PC-3 (cell line): ENCODE data around the gene VASP. TPM values are rescaled to one million over a fixed set of nuclear protein-coding genes. Genes with fewer than 3 reads are reported as not detected.

Experiments
- ATAC-seq: fragments of 200-7000 bp; cut with Tn5 transposase; 2 replicates; pipeline ENCODE4 v1.9.1; 2020; ENCODE audit warnings: mild to moderate bottlenecking, moderate library complexity
- BruUV-seq: library from RNA; stranded (reverse); fragments of 400-500 nt; replicated peaks from 2 replicates; lab custom pipeline; 2021; lab: Mats Ljungman, UMichigan
- CTCF ChIA-PET: fragments of 300-600 bp; sonication (Branson Sonifier 250); formaldehyde crosslinking; loops from one replicate; lab custom pipeline; 2022; ENCODE audit warnings: antibody characterized with exemption; lab: Charles Lee
- POLR2A ChIA-PET: fragments of 300-600 bp; sonication (Branson Sonifier 250); formaldehyde crosslinking; loops from one replicate; lab custom pipeline; 2022; ENCODE audit warnings: antibody characterized with exemption; ENCODE audit not compliant: unreplicated experiment; lab: Charles Lee
- DNase-seq: peaks from one replicate; pipeline ENCODE4 v3.0.0-alpha.2; 2015
- H2AFZ ChIP-seq: fragments of 300-600 bp; sonication (generic); 2 replicates; pipeline ENCODE4 v1.6.0; 2016; ENCODE audit warnings: antibody characterized with exemption, low read length
- H3F3A ChIP-seq: fragments of 300-600 bp; sonication (generic); one replicate; pipeline ENCODE4 v1.6.0; 2017; ENCODE audit warnings: antibody characterized with exemption, low read length, control low read depth, mild to moderate bottlenecking; ENCODE audit not compliant: unreplicated experiment
- H3K27ac ChIP-seq: fragments of 300-600 bp; sonication (generic); 2 replicates; pipeline ENCODE4 v1.5.1; 2016; ENCODE audit warnings: mild to moderate bottlenecking, low read length
- H3K27me3 ChIP-seq: fragments of 300-600 bp; sonication (generic); 2 replicates; pipeline ENCODE4 v1.6.1; 2016; ENCODE audit warnings: low read length, mixed read lengths
- H3K36me3 ChIP-seq: fragments of 300-600 bp; sonication (generic); 2 replicates; pipeline ENCODE4 v1.6.1; 2016; ENCODE audit warnings: low read depth, mixed run types, low read length, mixed read lengths
- H3K4me1 ChIP-seq: fragments of 300-600 bp; sonication (generic); 2 replicates; pipeline ENCODE4 v1.5.1; 2016; ENCODE audit warnings: low read length; ENCODE audit not compliant: insufficient read depth
- H3K4me2 ChIP-seq: fragments of 300-600 bp; sonication (generic); 2 replicates; pipeline ENCODE4 v1.6.0; 2016; ENCODE audit warnings: low read length
- H3K4me3 ChIP-seq: fragments of 300-600 bp; sonication (generic); 2 replicates; pipeline ENCODE4 v1.5.1; 2016; ENCODE audit warnings: mild to moderate bottlenecking, low read length, mixed read lengths
- H3K79me2 ChIP-seq: fragments of 300-600 bp; sonication (generic); 2 replicates; pipeline ENCODE4 v1.6.1; 2017; ENCODE audit warnings: low read length, mixed read lengths
- H3K9ac ChIP-seq: fragments of 300-600 bp; sonication (generic); 2 replicates; pipeline ENCODE4 v1.6.0; 2016; ENCODE audit warnings: mild to moderate bottlenecking, low read length
- H3K9me2 ChIP-seq: fragments of 300-600 bp; sonication (generic); replicated peaks from 2 replicates; pipeline ENCODE4 v1.6.1; 2016; ENCODE audit warnings: mixed run types, low read length, mixed read lengths
- H3K9me3 ChIP-seq: fragments of 300-600 bp; sonication (generic); 2 replicates; pipeline ENCODE4 v1.6.1; 2016; ENCODE audit warnings: low read length, mixed read lengths
- H4K20me1 ChIP-seq: fragments of 300-600 bp; sonication (generic); 2 replicates; pipeline ENCODE4 v1.6.1; 2016; ENCODE audit warnings: low read length, mixed read lengths
- CTCF ChIP-seq: fragments of 300-600 bp; sonication (generic); conservative IDR thresholded peaks from 2 replicates; pipeline ENCODE4 v1.5.1; 2017; ENCODE audit warnings: antibody characterized with exemption, low read depth, mild to moderate bottlenecking, low read length
- EZH2 ChIP-seq: fragments of 300-600 bp; sonication (generic); IDR thresholded peaks from one replicate; pipeline ENCODE4 v1.6.1; 2017; ENCODE audit warnings: antibody characterized with exemption, mild to moderate bottlenecking, low read length; ENCODE audit not compliant: unreplicated experiment
- EZH2phosphoT487 ChIP-seq: fragments of 300-600 bp; sonication (generic); IDR thresholded peaks from 2 replicates; pipeline ENCODE4 v1.6.1; 2018; ENCODE audit warnings: mild to moderate bottlenecking, antibody characterized with exemption, low read length, borderline replicate concordance
- intact Hi-C: fragments of 100-400 bp; cut with micrococcal nuclease; formaldehyde crosslinking; loops from 2 replicates; pipeline ENCODE4 v1.9.0; 2023
- total RNA-seq: library from RNA; depleted of rRNA; stranded (reverse); fragments of >200 nt; gene quantifications from 2 replicates; pipeline ENCODE4 v1.2.3, GENCODE V29; 2014

Gene VASP
- total RNA-seq, 1 experiment from 2014 or later, result 120 TPM

- peak overlapping the region; percentile 75 for H3K4me3 ChIP-seq
- intact Hi-C loops, result loop anchor here (10.0 kb wide), 1 partner anchor 148 kb away; no protein-coding TSS in a partner anchor
- H3K27me3 ChIP-seq, result no peaks in the 10 kb centered on the region
- peak overlapping the region; percentile 92 for H3K4me2 ChIP-seq
- no peaks in the 10 kb centered on the region for H3K79me2 ChIP-seq
- H3F3A ChIP-seq, result no peaks in the 10 kb centered on the region
- no peaks in the 10 kb centered on the region for H3K36me3 ChIP-seq
- peak overlapping the region; percentile 72 for H2AFZ ChIP-seq
- ATAC-seq (peak; percentile 8; the same call in 1 of the 2 replicates), DNase-seq (peak; percentile 18)
- H3K4me1 ChIP-seq, result peaks cover 7% of the 10 kb centered on the region; the same call in 1 of the 2 replicates
- no peak overlapping the region; the same call in 1 of the 2 replicates for H3K9ac ChIP-seq
- H3K27ac ChIP-seq, result no peak overlapping the region
- H3K9me3 ChIP-seq, result no peaks in the 10 kb centered on the region
- CTCF ChIA-PET, result no interaction called here
- TF ChIP-seq EZH2, result no peak
- no peak for TF ChIP-seq EZH2phosphoT487
- TF ChIP-seq CTCF, result no peak
- POLR2A ChIA-PET, result no interaction called here
- no peaks in the 10 kb centered on the region for H3K9me2 ChIP-seq
- H4K20me1 ChIP-seq, result no peaks in the 10 kb centered on the region
- no TSS peak for BruUV-seq
Observed at GRCh38 chr19:45496349-45496953, 10.8 kb upstream of the VASP start.

GRCh38 chr19:45497791-45498190 lies 9.5 kb upstream of the VASP start:
- no peak overlapping the region for H2AFZ ChIP-seq
- ATAC-seq (no peak), DNase-seq (no peak)
- H3K9me3 ChIP-seq, result no peaks in the 10 kb centered on the region
- peak overlapping the region; percentile 42; the same call in 1 of the 2 replicates for H3K4me3 ChIP-seq
- intact Hi-C loops, result loop anchor here (10.0 kb wide), 1 partner anchor 147 kb away; no protein-coding TSS in a partner anchor
- no peaks in the 10 kb centered on the region for H3K36me3 ChIP-seq
- BruUV-seq, result no TSS peak
- H3K9me2 ChIP-seq, result no peaks in the 10 kb centered on the region
- TF ChIP-seq EZH2phosphoT487 (no peak), EZH2 (no peak), CTCF (no peak)
- H3K4me1 ChIP-seq, result peaks cover 7% of the 10 kb centered on the region; the same call in 1 of the 2 replicates
- ChIA-PET CTCF (no interaction called here), POLR2A (no interaction called here)
- H3K27ac ChIP-seq, result no peak overlapping the region
- H3K4me2 ChIP-seq, result peak overlapping the region; percentile 62; the same call in 1 of the 2 replicates
- H4K20me1 ChIP-seq, result no peaks in the 10 kb centered on the region
- no peak overlapping the region for H3K9ac ChIP-seq
- H3F3A ChIP-seq, result no peaks in the 10 kb centered on the region
- H3K79me2 ChIP-seq, result no peaks in the 10 kb centered on the region
- H3K27me3 ChIP-seq, result no peaks in the 10 kb centered on the region
